Measurements from ENCODE around the gene TMEM88.

DNA sequence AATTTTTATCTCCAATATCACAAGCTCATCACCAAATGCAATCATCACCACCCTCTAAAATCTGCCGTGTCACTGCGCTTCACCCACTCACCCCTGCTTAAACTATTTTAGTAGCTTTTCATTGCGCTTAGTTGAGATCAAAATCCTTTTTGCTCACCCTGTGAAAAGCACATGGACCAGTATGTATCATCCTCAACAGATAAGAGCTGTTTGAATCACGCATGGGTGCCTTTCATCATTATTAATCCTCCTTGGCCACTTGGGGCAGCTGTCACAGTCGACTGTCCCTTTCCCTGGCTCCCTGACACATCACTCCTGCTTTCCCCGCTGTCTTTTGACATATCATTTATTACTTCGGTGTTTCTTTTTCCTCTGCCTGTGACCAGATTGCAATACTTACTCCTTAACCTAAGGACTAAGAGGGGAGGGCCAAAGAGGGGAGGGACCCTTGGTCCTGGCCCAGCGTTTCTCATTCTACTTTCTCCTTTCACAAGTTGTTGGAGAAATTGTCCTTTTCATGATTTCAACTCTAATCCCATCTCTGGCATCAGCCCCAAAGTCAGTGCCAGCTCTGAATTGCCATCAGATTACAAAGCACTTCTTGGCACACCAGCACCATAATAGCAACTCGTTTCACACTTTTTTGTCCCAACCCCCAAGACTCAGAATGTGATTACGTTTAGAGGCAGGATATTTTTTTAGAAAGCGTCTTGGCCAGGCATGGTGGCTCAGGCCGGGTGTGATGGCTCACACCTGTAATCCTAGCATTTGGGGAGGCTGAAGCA lies 29.5 kb upstream of the TMEM88 start:
- TF ChIP-seq, protein P1, sequence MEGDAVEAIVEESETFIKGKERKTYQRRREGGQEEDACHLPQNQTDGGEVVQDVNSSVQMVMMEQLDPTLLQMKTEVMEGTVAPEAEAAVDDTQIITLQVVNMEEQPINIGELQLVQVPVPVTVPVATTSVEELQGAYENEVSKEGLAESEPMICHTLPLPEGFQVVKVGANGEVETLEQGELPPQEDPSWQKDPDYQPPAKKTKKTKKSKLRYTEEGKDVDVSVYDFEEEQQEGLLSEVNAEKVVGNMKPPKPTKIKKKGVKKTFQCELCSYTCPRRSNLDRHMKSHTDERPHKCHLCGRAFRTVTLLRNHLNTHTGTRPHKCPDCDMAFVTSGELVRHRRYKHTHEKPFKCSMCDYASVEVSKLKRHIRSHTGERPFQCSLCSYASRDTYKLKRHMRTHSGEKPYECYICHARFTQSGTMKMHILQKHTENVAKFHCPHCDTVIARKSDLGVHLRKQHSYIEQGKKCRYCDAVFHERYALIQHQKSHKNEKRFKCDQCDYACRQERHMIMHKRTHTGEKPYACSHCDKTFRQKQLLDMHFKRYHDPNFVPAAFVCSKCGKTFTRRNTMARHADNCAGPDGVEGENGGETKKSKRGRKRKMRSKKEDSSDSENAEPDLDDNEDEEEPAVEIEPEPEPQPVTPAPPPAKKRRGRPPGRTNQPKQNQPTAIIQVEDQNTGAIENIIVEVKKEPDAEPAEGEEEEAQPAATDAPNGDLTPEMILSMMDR (conservative IDR thresholded peaks at IDR 0.05; ENCODE audit: low read length) = peak; percentile 47
- no peak for TF ChIP-seq EZH2phosphoT487 (IDR thresholded peaks at IDR 0.05; ENCODE audit: borderline replicate concordance)

All from Loucy (cell line).